GM23248 (cell line): Measurements from ENCODE around the gene DAG1. TPM values are rescaled to one million over a fixed set of nuclear protein-coding genes. Genes with fewer than 3 reads are reported as not detected.

ENCODE experiments used
- DNase-seq: peaks from one replicate; pipeline ENCODE4 v3.0.0-alpha.2; 2015
- H2AFZ ChIP-seq: fragments of 200-600 bp; sonication (generic); 2 replicates; pipeline ENCODE4 v1.6.1; 2016; ENCODE audit warnings: antibody characterized with exemption
- H3F3A ChIP-seq: fragments of 200-600 bp; sonication (generic); 2 replicates; pipeline ENCODE4 v1.6.1; 2016; ENCODE audit warnings: mild to moderate bottlenecking, antibody characterized with exemption, mixed run types; ENCODE audit not compliant: insufficient read depth
- H3K27ac ChIP-seq: fragments of 200-600 bp; sonication (generic); 2 replicates; pipeline ENCODE4 v1.5.1; 2016; ENCODE audit warnings: mild to moderate bottlenecking
- H3K27me3 ChIP-seq: fragments of 200-600 bp; sonication (generic); replicated peaks from 2 replicates; pipeline ENCODE4 v1.6.1; 2016; ENCODE audit warnings: mild to moderate bottlenecking; ENCODE audit not compliant: insufficient read depth
- H3K36me3 ChIP-seq: fragments of 200-600 bp; sonication (generic); 2 replicates; pipeline ENCODE4 v1.6.1; 2016; ENCODE audit warnings: low read depth, mild to moderate bottlenecking
- H3K4me1 ChIP-seq: fragments of 200-600 bp; sonication (generic); 2 replicates; pipeline ENCODE4 v1.6.1; 2016; ENCODE audit warnings: mild to moderate bottlenecking; ENCODE audit not compliant: insufficient read depth
- H3K4me2 ChIP-seq: fragments of 200-600 bp; sonication (generic); one replicate; pipeline ENCODE4 v1.6.1; 2016; ENCODE audit warnings: mild to moderate bottlenecking; ENCODE audit not compliant: unreplicated experiment
- H3K4me3 ChIP-seq: fragments of 200-600 bp; sonication (generic); 2 replicates; pipeline ENCODE4 v1.5.1; 2016; ENCODE audit warnings: mild to moderate bottlenecking
- H3K79me2 ChIP-seq: fragments of 200-600 bp; sonication (generic); 2 replicates; pipeline ENCODE4 v1.6.1; 2016; ENCODE audit warnings: mild to moderate bottlenecking; ENCODE audit not compliant: insufficient read depth
- H3K9ac ChIP-seq: fragments of 200-600 bp; sonication (generic); 2 replicates; pipeline ENCODE4 v1.6.1; 2016; ENCODE audit warnings: mild to moderate bottlenecking
- H3K9me2 ChIP-seq: fragments of 200-600 bp; sonication (generic); 2 replicates; pipeline ENCODE4 v1.6.1; 2016; ENCODE audit warnings: mixed run types, mild to moderate bottlenecking, moderate library complexity; ENCODE audit not compliant: insufficient read depth
- H3K9me3 ChIP-seq: fragments of 200-600 bp; sonication (generic); one replicate; pipeline ENCODE4 v1.6.1; 2017; ENCODE audit warnings: low read depth
- H4K20me1 ChIP-seq: fragments of 200-600 bp; sonication (generic); 2 replicates; pipeline ENCODE4 v1.6.0; 2016; ENCODE audit not compliant: insufficient read depth
- EZH2 ChIP-seq: fragments of 200-600 bp; sonication (generic); IDR thresholded peaks from 2 replicates; pipeline ENCODE4 v1.6.1; 2018; ENCODE audit warnings: antibody characterized with exemption, mild to moderate bottlenecking; ENCODE audit not compliant: insufficient read depth, poor library complexity, severe bottlenecking
- EZH2phosphoT487 ChIP-seq: fragments of 200-600 bp; sonication (generic); IDR thresholded peaks from 2 replicates; pipeline ENCODE4 v1.6.1; 2018; ENCODE audit warnings: antibody characterized with exemption, moderate library complexity, mild to moderate bottlenecking, low read depth; ENCODE audit not compliant: insufficient read depth
- WGBS, 2 experiments: methylation state at CpG; one replicate each; pipeline ENCODE4 v1.1.6; 2015 to 2017; ENCODE audit warnings: low lambda C conversion rate in 2 of 2, low coverage in 1 of 2; ENCODE audit errors: missing lambda C conversion rate in 2 of 2; 5-methylcytosine and 5-hydroxymethylcytosine counted together
- in situ Hi-C: fragments of 300-500 bp; cut with MboI; formaldehyde crosslinking; loops from 2 replicates; pipeline ENCODE4 v1.15.0; 2020
- polyA plus RNA-seq: library from polyadenylated mRNA; unstranded; fragments of >200 nt; fragmentation: Nextera tagmentation; extraction: Ambion mirVana; gene quantifications from 2 replicates; pipeline ENCODE4 v1.2.1, GENCODE V29; 2016
- total RNA-seq: library from RNA; depleted of rRNA; stranded (reverse); fragments of >200 nt; shearing (Covaris generic); gene quantifications from 2 replicates; pipeline ENCODE4 v1.2.3, GENCODE V29; 2014

The DAG1 gene
- total and polyA plus RNA-seq, 2 experiments from 2014 or later = 43.0 to 90.2 TPM

DNA sequence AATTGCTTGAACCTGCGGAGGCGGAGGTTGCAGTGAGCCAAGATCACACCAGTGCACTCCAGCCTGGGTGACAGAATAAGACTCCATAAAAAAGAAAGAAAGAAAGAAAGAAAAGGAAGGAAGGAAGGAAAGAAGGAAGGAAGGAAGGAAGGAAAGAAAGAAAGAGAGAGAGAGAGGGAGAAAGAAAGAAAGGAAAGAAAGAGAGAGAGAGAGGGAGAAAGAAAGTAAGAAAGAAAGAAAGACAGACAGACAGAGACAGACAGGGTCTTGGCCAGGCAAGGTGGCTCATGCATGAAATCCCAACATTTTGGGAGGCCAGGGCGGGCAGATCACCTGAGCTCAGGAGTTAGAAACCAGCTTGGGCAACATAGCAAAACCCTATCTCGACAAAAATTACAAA, 16.4 kb upstream of the DAG1 start:
- Histone ChIP-seq H3K4me3 (no peak overlapping the region), H3K9ac (no peak overlapping the region), H3K36me3 (no peaks in the 10 kb centered on the region), H3K9me2 (no peaks in the 10 kb centered on the region), H3K4me2 (no peak overlapping the region), H3F3A (no peaks in the 10 kb centered on the region), H4K20me1 (no peaks in the 10 kb centered on the region), H3K79me2 (no peaks in the 10 kb centered on the region), H2AFZ (no peak overlapping the region), H3K9me3 (no peaks in the 10 kb centered on the region), H3K4me1 (peaks cover 4% of the 10 kb centered on the region; the same call in 1 of the 2 replicates), H3K27me3 (no peaks in the 10 kb centered on the region), H3K27ac (no peak overlapping the region)
- DNase-seq = no peak
- TF ChIP-seq EZH2phosphoT487 (no peak), EZH2 (no peak)
- 92 to 99% methylated on average over 4 of the region's 4 CpGs for WGBS, 2 experiments
- in situ Hi-C loops = no loop called here

DNA sequence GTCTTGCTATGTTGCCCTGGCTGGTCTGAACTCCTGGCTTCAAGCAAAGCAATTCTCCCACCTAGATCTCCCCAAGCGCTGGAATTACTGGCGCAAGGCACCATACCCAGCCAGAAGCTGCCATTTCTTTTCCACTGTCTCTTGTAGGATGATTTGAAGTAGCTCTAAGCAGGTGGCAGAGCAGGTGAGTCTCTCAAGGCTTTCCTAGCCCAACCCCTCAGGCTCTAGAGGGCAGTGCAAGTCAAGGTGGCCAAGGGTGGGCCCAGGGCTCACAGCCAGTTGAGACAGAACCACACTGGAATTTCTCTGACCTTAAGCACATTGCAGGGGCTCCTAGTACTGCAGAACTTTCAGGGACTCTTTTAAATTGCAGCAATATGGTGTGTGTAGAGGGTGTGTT, 15.6 kb upstream of the DAG1 start:
- H3K4me2 ChIP-seq = no peak overlapping the region
- no peak for DNase-seq

DNA sequence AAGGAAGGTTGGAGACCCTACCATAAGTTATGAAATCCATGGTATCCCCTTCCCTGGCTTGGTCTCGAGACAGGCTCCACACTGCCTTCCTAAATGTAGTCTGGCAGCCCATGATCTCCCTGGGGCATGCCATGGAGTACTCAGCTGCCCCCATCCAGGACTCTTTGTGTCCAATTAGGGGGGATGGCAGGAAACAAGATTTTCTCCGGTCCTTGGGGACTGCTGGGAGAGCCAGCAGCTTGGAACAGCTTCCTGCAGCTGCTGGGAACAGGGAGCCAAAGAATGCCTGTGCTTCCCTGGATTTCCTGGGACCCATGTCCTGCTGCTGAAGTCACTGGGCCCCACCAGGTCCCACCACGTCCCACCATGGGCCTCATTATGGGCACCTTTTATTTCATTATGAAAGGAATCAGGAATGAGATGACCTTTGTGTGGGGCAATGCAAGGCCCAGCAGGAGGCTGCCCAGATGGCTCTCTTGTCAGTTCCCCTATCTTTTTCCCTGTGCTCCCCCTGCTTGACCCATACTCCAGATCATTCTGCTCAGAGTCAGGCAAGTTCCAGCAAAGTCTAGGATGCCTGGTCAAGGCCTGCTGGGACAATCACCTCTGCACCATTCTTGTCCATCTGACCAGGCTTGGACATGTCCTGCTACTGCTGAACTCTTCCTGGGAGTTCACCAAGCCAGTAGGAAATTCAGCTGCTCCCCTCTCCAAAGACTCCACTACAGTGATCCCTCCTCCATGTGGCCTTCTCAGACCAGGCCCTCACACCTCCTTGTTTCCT, 15.0 kb upstream of the DAG1 start:
- no peak overlapping the region for H2AFZ ChIP-seq
- DNase-seq = no peak

More for the DNA sequence above, 15.6 kb upstream of the DAG1 start:
- Histone ChIP-seq H3K9me2 (no peaks in the 10 kb centered on the region), H3K9me3 (no peaks in the 10 kb centered on the region), H3K79me2 (no peaks in the 10 kb centered on the region), H3K27ac (no peak overlapping the region), H3K9ac (no peak overlapping the region), H3K27me3 (no peaks in the 10 kb centered on the region), H3K4me3 (no peak overlapping the region), H3F3A (no peaks in the 10 kb centered on the region), H3K4me1 (peaks cover 4% of the 10 kb centered on the region; the same call in 1 of the 2 replicates), H3K36me3 (no peaks in the 10 kb centered on the region), H2AFZ (no peak overlapping the region), H4K20me1 (no peaks in the 10 kb centered on the region)
- in situ Hi-C loops = no loop called here
- no peak for TF ChIP-seq EZH2
- no peak for TF ChIP-seq EZH2phosphoT487
- 15 to 26% methylated on average over 2 of the region's 2 CpGs for WGBS, 2 experiments

DNA sequence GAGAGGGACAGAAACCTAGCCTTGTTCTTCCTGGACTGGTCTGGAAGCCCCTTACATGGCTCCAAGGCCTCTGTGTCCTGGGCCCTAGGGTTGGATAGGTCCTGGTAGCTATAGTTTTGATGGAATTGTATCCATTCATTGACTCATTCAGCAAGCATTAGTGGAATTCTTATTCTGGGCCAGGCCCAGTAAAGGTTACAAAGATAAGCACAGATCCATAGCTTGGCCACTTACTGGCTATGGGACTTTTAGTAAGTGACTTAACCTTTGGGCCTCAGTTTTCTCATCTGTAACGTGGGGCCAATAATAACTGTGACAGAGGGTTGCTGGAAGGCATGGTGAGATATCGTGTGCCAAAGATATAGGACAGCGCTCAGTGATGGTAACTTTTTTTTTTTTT, 13.6 kb upstream of the DAG1 start:
- H3K9ac ChIP-seq = no peak overlapping the region
- no peak overlapping the region for H3K4me3 ChIP-seq
- H3K36me3 ChIP-seq = no peaks in the 10 kb centered on the region
- H4K20me1 ChIP-seq = no peaks in the 10 kb centered on the region
- no peak for TF ChIP-seq EZH2
- TF ChIP-seq EZH2phosphoT487 = no peak
- H3K4me1 ChIP-seq = peaks cover 8% of the 10 kb centered on the region
- DNase-seq = no peak
- no peak overlapping the region for H3K27ac ChIP-seq
- no peaks in the 10 kb centered on the region for H3K79me2 ChIP-seq
- no peak overlapping the region for H3K4me2 ChIP-seq
- no peaks in the 10 kb centered on the region for H3K9me2 ChIP-seq
- H3K27me3 ChIP-seq = no peaks in the 10 kb centered on the region
- H2AFZ ChIP-seq = no peak overlapping the region
- H3F3A ChIP-seq = no peaks in the 10 kb centered on the region
- in situ Hi-C loops = no loop called here
- H3K9me3 ChIP-seq = no peaks in the 10 kb centered on the region
- 87 to 92% methylated on average over 3 of the region's 3 CpGs for WGBS, 2 experiments

More for the DNA sequence above, 15.0 kb upstream of the DAG1 start:
- 58 to 67% methylated on average over 3 of the region's 3 CpGs for WGBS, 2 experiments
- no peaks in the 10 kb centered on the region for H3F3A ChIP-seq
- no peaks in the 10 kb centered on the region for H4K20me1 ChIP-seq
- H3K27me3 ChIP-seq = no peaks in the 10 kb centered on the region
- H3K9ac ChIP-seq = no peak overlapping the region
- in situ Hi-C loops = no loop called here
- no peaks in the 10 kb centered on the region for H3K9me2 ChIP-seq
- H3K79me2 ChIP-seq = no peaks in the 10 kb centered on the region
- TF ChIP-seq EZH2phosphoT487 (no peak), EZH2 (no peak)
- H3K4me2 ChIP-seq = no peak overlapping the region
- no peaks in the 10 kb centered on the region for H3K9me3 ChIP-seq
- H3K27ac ChIP-seq = no peak overlapping the region
- H3K4me1 ChIP-seq = peaks cover 4% of the 10 kb centered on the region; the same call in 1 of the 2 replicates
- H3K36me3 ChIP-seq = no peaks in the 10 kb centered on the region
- no peak overlapping the region for H3K4me3 ChIP-seq
